Hypothalamus (tissue), 51 donors: ENCODE data around the gene TANGO2.

Experiments used
- DNase-seq, 51 donors: peaks; one replicate each; lab custom pipeline; 2025; lab: John Stamatoyannopoulos, UW

Gene TANGO2

DNA sequence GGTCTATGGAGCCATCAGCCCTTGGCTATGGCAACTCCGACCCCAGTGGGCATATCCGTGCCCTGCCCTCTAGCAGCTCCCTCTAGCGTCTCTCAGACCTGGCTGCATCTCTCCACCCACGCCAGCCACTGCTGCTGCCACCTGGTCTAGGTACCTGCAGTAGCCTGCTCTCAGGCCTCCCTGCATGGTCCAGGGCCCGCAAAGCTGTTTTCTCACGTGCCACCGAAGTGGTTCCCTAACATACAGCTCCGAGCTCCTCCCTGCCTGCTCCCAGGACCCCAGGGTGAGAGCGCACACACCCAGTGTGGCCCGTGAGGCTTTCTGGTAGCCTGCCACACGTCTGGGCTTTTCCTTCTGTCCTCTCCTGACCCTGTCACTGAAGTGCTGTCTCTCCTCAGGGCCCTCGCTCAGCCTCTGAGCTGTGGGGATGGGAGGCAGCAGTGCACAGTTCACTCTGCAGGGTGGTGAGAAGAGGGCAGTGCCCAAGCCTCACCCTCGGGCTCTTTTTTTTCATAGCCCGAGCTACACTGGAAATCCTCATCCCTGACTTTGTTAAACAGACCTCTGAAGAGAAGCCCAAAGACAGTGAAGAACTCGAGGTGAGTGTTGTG is 73.4 kb downstream of the TANGO2 start:
- no peak for DNase-seq

DNA sequence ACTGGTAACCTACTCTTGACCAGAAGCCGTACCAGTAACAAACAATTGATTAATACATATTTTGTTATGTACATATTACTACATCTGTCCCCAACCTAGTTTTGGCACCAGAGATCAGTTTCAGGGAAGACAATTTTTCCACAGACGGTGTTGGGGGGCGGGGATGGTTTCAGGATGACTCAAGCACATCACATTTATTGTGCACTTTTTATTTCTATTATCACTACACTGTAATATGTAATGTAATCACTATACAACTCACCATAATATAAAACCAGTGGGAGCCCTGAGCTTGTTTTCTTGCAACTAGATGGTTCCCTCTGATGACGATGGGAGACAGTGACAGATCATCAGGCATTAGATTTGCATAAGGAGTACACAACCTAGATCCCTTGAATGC is 74.6 kb downstream of the TANGO2 start:
- no peak for DNase-seq

DNA sequence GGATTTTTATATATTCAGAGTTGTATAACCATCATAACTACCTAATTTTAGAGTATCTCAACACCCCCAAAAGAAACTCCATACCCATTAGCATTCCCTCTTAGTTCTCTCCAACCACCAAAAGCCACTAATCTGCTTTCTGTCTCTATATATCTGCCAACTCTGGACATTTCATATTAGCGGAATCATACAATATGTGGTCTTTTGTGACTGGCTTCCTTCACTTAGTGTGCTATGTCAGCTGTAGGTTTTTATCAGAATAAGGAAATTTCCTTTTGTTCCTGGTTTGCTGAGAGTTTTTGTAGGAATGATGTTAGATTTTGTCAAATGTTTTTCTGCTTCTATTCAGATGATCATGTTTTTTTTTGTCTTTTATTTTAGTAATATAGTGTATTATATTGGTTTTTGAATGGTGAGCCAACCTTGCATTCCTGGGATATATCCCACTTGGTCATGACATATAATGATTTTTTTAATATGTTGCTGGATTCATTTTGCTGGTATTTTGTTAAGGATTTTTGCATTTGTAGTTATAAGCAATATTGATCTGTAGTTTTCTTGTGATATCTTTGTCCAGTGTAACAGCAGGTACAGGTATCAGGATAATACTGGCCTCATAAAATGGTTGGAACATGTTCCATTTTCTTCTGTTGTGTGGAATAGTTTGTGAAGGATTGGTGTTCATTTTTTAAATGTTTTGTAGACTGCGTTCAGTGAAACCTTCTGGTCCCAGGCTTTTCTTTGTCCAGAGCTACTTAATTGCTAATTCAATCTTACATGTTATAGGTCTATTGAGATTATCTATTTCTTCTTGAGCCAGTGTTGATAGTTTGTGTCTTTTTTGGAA is 75.9 kb downstream of the TANGO2 start:
- DNase-seq, result no peak

DNA sequence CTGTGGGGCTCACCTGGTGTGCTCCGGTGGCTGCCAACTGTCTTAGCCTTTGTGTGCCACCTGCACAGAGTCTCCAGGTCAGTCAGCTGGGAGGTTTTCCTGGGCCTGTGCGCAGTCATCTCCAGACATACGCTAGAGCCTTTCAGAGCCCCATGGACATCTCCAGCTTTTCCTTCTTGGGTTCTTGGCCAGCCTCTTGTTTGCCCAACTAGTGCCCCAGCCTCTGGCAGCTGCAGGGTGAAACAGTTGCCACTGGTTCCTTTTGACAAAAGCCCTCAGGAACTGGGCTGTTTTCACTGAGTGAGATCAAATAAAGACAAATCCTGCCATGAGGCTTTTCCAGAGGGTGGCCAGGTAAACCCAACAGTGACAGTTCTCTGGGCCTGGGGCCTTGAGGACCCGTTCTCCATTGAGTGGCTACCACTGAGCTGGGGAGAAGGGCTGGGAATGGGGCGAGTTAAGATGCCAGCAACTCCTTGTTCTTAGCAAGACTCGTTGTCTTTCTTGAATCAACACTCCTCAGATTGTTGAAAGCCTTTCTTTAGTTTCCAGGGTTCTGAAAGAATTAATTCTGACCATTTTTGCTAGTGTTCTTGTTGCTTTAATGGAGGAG is 78.3 kb downstream of the TANGO2 start:
- DNase-seq, result no peak

DNA sequence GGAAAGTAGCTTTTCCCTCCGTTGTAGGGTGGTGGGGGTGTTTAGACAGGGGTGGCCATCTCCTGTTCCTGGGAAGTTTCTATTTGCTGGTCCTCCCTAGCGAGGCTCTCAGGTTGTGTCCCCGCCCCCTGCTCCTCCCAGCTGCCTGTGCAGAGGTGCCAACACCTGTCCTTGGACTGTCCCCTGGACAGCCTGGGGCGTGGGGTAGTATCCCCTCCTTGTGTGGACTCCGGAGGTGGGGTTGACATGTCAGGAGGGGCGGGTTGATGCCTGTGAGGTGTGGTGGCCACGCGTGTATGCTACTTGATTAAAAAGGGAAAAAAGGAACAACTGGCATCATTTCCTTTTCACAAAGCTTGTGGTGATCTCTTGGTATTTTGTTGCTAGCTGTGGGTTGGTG is 80.7 kb downstream of the TANGO2 start:
- no peak for DNase-seq

DNA sequence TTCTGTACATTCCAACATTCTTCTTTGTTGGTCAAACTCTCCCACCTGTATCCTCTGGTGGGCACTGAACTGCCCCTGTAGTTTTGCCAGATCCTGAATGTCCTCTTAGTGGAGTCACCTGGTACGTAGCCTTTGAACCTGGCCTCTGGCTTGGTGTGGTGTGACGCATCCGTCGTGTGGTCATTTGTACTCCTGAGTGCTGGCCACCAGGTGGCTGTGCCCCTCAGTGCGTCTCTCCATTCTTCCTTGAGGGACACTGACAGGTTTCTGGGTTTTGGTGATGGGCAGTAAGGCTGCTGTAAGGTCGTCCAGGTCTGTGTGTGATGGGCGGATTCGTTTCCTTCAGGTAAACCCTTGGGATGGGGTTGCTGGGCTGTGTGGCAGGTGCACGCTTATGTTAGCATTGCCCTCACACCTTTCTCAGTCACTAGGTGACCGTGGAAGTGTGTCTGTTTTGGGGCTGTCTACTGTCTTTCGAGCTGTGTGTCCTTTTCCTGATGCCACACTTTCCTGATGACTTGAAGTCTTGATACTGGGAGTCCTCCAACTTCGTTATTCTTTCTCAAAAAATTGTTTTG is 81.4 kb downstream of the TANGO2 start:
- DNase-seq, result no peak

DNA sequence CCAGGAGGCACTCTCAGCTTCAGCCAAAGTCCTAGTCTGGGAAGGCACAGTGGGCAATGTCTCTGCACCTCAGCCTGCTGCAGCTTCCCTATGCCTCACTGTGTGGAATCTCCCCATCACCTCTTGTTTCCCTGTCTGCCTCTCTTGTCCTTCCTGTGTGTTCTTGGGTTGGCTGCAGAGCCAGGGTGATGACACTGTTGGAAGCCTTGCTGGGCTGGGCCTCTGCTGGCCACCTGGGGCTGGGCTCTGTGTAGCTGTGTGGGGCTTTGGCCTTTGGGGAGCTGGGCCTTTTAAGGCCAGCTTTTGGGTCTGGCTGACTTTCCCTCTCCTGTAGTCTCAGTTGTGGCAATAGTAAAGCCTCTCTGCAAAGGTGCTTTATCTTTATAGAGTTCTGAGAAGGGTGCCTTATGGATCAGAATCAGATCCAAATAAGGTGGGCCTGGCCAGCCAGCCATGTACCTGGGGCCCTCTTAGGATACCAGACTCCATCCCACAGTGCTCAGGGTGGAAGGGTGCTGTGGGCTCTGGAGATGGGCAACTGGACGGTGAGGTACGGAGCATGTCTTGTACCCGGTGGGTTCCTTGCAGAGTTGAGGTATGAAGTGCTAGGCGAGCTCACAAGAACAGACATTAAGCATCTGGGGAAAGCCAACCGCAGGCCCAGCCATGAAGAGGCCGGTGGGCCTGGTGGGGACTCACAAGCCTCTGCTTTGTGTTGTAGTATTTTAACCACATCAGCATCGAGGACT is 84.7 kb downstream of the TANGO2 start:
- DNase-seq, result no peak

DNA sequence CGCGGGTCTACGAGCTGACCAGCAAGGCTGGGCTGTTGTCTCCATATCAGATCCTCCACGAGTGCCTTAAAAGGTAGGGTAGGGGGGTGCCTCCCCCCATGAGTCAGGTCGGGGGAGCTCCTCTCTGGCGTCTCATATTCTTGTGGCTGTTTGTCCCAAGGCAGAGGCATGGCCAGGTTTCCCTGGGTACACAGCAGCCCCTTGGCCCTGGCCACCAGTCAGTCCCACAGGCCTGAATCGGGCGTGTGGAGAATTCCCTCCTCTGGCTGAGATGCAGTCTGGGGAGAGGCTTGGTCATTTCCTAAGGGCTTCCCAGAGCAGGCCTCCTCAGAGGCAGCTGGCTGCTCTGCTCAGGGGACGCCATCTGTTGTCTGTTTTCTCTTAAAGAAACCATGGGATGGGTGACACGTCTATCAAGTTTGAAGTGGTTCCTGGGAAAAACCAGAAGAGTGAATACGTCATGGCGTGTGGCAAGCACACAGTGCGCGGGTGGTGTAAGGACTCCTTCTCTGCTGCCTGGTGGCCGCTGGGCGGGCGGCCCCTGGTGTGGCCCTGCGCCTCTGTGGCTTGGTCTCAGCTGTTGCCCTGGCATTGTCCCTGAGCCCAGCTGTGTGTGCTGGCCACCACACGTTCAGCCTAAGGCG is 85.4 kb downstream of the TANGO2 start:
- DNase-seq, result no peak

DNA sequence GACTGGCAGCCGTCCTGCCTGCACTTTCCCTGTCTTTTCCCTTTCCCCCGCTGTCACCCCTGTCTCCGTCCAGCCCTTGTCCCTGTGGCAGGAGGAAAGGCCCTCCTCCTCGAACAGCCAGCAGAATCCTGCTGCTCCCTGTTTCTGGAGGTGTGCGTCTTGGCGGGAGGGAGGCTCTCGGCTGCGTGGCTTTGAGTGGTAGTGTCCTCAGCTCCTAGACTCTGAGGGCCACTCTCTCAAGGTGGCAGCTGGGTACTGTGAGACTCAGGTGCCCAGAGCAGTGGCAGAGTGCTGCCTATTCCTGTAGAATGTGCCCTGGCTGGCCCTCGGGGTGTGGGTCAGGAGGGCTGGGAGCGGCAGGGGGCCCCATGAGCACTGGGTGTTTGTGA is 85.9 kb downstream of the TANGO2 start:
- DNase-seq, result no peak

DNA sequence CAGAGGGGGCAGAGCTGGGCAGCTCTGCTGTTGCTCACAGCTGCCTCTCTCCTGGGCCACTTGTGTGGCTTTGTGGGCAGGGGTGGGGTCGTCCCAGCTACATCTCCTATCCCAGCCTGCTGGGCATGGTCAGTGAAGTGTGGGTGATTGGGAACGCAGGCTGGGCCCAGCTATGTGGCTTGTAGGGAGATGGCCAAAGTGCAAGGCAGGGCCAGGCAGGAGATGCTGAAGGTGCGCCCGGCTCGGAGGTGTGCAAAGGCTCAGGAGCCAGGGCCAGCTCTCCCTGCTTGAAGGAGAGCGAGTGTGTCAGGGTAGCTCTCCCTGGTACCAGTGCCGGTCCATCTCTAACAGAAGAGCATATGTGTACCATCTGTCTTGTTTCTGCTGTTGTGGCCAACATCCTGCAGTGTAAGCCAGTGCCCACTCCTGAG is 86.6 kb downstream of the TANGO2 start:
- no peak for DNase-seq

DNA sequence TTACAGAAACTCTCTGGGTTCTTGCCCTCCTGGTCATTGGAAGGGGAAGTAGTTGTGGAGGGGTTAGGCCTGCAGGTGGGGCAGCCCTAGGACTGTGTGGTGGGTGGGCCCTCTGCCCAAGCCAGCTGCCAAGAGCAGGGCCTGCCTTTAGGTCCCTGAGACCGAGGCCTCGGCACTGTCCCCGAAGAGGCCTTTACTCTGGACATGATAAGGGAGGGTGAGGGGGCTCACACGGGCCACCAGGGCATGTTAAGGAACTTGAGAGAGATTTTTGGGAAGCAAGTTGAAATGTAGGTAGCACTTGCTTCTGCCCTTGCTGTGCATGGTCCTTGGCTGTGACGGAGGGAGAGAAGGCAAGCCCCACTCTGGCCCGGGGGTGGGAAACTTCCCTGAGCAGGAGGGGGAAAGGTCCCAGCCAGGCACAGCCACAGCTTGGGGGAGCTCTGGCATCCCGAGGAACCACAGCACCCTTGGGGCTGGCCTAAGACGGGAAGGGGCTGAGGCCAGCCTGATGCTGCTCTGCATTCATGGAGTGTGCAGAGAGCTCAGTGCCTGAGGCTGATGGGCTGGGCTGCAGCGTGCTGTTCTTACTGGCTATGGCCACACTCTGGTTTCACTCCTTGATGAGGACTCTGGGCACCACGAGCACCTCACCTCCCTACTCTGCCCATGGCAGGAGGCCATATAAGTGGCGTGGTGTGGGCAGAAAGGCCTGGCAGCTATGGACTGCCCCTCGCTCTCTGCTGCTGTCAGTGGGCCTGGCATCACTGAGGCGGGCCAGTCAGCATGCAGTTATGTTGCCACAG is 87.2 kb downstream of the TANGO2 start:
- DNase-seq, result no peak

DNA sequence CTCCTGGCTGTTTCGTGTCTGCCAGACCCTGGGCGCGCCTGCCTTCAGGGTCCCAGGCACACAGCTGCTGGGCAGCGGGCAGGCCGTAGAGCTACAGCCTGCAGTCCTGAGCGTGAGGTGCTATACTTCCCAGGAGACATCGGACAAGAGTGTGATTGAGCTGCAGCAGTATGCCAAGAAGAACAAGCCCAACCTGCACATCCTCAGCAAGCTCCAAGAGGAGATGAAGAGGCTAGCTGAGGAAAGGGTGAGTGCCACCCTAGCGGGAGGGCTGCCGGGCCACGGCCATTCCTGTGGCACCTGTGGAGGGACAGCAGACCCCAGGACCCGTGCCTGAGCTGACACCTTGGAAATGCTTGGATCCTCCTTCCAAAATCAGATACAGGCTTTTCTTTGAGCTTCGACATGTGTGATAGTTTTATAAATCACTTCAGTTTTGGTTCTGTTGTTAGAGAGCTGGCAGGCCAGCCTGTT is 87.9 kb downstream of the TANGO2 start:
- DNase-seq, result no peak

DNA sequence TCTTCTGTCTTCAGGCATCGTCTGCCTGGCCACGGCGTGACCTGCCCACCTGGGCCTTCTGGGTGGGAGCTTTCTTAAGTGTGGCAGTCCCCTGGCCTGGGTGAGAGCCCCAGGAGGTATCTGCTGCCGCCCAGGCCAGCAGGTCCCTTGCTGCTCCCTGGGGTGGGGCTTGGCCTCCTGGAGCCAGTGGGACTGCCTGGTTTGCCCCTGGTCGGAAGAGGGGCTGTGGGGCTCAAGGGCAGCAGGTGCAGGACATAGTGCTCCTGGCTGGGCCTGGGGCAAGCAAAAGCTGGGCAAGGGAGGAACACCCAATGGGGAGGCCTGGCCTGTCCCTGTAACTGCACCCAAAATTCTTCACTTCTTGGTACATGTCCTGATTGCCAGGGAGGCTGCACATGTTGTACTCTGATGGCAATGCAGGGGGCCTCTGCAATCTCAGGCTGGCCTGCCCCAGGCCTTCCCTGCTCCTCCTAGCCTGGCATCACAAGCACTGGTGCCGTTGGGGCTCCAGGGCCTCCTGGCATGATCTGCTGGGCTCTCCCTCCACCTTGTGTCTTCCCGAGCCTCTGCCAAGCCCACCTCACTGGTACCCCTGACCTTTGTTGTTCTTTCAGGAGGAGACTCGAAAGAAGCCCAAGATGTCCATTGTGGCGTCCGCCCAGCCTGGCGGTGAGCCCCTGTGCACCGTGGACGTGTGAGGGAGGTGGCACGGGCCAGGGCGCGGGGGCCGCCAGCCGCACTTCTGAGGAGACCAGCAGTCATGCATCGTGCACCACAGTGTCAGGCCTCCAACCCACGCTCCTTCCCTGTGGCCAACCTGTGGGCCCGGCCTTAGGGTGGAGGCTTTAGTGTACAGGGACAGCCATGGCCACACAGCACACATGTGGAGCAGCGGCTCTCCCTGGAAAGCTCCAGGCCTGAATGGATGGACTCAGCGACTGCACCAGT is 88.8 kb downstream of the TANGO2 start:
- DNase-seq, result no peak

DNA sequence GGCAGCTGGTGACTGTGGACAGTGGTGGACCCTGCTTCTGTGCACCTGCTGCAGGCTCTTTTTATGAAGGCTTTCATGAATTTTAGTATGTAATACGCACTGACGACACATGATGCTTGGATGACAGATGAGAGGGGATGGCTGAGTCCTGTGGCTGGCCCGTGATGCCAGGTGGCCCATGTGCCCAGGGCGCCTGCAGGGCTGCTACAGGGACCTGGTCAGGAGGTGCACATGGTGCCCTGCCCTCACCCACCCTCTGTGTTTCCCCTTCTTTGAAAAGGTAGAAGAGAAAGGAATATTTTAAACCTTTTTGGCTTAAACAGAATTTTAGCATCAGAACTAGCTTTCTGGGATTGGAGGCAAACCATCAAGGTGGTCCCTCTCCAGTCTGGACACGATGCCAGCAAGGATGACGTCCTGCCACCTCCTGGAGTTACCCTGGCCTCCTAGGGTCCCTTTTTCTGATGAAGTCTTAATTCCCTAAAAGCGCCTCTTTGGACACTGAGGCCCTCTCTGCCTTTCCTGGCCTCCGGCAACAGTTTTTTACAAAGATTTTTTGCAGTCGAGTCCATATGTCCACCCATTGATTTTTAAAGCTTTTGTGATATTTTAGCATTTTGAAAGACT is 89.6 kb downstream of the TANGO2 start:
- DNase-seq, result no peak

DNA sequence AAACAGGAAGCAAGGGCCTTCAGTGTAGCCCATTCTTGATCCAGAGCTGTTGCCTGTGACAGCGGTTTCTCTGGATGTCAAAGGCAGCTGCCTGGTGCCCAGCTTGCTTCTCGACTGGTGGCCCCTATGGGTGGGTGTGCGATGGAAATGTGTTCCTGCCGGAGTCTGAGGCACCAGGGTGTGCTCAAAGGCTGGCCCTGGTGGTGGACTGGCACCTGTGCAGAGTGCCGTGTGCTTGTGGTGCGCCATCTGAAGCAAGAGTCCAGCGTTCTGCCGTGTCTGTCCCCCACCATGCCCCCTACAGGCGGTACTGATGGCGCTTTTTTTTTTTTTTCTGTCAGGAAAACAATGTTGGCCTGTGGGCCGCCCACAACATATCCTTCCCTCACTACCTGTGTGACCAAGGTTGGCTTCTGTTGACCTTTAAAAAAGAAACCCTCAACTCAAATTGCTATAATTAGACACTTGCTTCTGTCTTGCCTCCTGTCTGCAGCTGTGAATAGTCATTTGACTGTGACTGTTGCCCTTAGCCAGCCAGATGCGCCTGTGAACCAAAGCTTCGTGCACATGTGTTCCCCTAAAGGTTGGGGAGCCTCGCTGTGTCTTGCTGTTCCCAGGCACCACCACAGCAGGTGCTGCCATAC is 90.3 kb downstream of the TANGO2 start:
- DNase-seq, result no peak

DNA sequence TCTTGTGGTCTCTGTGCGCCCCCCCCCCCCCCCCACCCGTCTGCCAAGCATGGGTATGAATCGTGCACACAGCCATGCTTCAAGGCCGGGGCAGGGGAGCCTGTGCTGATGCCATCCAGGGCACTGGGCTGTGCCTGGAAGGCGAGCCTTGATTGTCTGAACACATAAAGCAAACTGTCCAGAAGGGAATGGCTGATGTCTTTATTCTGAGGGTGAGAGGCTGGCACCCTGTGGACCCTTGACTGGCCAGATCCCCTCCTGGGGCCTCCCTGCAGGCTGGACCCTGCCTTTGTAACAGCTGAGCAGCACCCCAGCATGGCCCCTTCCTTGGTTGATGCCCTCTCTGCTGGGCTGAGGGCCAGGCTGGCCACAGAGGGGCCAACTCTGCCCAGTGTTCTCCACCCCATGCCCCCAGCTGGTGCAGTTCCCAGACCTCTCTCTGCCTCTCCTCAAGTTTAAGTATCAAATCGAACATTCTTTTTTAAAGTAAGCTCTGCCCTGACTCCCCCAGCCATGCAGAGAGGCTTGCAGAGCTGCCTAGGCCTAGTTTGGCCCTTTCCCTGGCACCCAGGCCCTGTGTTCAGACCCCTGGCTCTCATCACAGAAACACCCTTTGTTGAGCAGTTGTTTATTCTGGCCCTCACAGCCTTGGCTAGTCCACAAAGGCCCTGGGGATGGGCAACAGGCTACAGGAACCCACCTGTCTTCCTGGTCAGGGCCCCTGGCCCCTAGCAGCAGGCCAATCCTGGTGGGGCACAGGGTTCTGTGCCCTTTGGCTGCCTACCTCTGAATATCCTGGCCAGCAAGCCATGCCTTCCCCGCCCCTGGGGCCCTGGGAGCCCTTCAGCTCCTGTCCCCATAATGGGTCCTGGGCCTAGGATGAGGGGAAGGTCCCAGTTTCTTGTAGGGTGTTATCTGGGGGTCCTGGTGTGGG is 91.0 kb downstream of the TANGO2 start:
- peak in 3 of 51 donors; percentile 23 to 31 (median 29) for DNase-seq
